Liver (tissue), 9 donors: ENCODE measurements around the gene PDE4D. TPM values are rescaled to one million over a fixed set of nuclear protein-coding genes. Genes with fewer than 3 reads are reported as not detected.

Experiments
- DNase-seq: peaks from one replicate; pipeline ENCODE4 v3.0.0-alpha.2; 2017; ENCODE audit warnings: low spot score
- H3K27ac ChIP-seq, 2 donors: one replicate each; pipeline ENCODE4 v1.7.0; 2013; ENCODE audit warnings: inconsistent platforms in 2 of 2, low read length in 2 of 2, control low read depth in 1 of 2, low read depth in 1 of 2, mild to moderate bottlenecking in 1 of 2
- H3K27me3 ChIP-seq, 4 donors: one replicate each; pipeline versions ENCODE4 v1.6.1 to v1.7.0; 2013; ENCODE audit warnings: low read length in 3 of 4, inconsistent platforms in 1 of 4, mild to moderate bottlenecking in 1 of 4, moderate library complexity in 1 of 4; ENCODE audit not compliant: control insufficient read depth in 4 of 4, insufficient read depth in 4 of 4
- H3K36me3 ChIP-seq, 4 donors: one replicate each; pipeline versions ENCODE4 v1.6.1 to v1.7.0; 2013; ENCODE audit warnings: low read length in 3 of 4, mild to moderate bottlenecking in 3 of 4, low read depth in 1 of 4, moderate library complexity in 1 of 4; ENCODE audit not compliant: control insufficient read depth in 4 of 4, insufficient read depth in 3 of 4
- H3K4me1 ChIP-seq, 4 donors: one replicate each; pipeline versions ENCODE4 v1.6.1 to v1.7.0; 2013; ENCODE audit warnings: low read length in 3 of 4, mild to moderate bottlenecking in 3 of 4, moderate library complexity in 1 of 4; ENCODE audit not compliant: control insufficient read depth in 4 of 4, insufficient read depth in 4 of 4
- H3K4me3 ChIP-seq, 3 donors: one replicate each; pipeline versions ENCODE4 v1.6.1 to v1.7.0; 2013; ENCODE audit warnings: low read length in 3 of 3, control low read depth in 1 of 3, low read depth in 1 of 3, mild to moderate bottlenecking in 1 of 3
- H3K9ac ChIP-seq, 2 donors: one replicate each; pipeline ENCODE4 v1.7.0; 2013; ENCODE audit warnings: low read length in 2 of 2, mild to moderate bottlenecking in 2 of 2, moderate library complexity in 2 of 2, control low read depth in 1 of 2, low read depth in 1 of 2
- H3K9me3 ChIP-seq, 4 donors: one replicate each; pipeline versions ENCODE4 v1.6.1 to v1.7.0; 2013; ENCODE audit warnings: low read length in 3 of 4; ENCODE audit not compliant: control insufficient read depth in 4 of 4
- EGR1 ChIP-seq, 2 donors: IDR thresholded peaks; 2 replicates each; pipeline ENCODE4 v1.6.1; 2016 to 2018; ENCODE audit warnings: antibody characterized with exemption in 2 of 2, low read depth in 2 of 2
- FOXA1 ChIP-seq: IDR thresholded peaks from 2 replicates; pipeline ENCODE4 v1.6.1; 2016; ENCODE audit warnings: antibody characterized with exemption
- GABPA ChIP-seq, 2 donors: IDR thresholded peaks in 1 of 2; conservative IDR thresholded peaks in 1 of 2; 2 replicates each; pipeline ENCODE4 v1.6.1; 2016; ENCODE audit warnings: antibody characterized with exemption in 2 of 2, mild to moderate bottlenecking in 1 of 2, moderate library complexity in 1 of 2
- HNF4A ChIP-seq, 2 donors: conservative IDR thresholded peaks; 2 replicates each; pipeline ENCODE4 v1.6.1; 2016; ENCODE audit warnings: antibody characterized with exemption in 2 of 2, mild to moderate bottlenecking in 2 of 2
- HNF4G ChIP-seq: IDR thresholded peaks from 2 replicates; pipeline ENCODE4 v1.6.1; 2016; ENCODE audit warnings: antibody characterized with exemption
- JUND ChIP-seq, 2 donors: IDR thresholded peaks; 2 replicates each; pipeline ENCODE4 v1.6.1; 2016; ENCODE audit warnings: antibody characterized with exemption in 2 of 2
- NR2F2 ChIP-seq: IDR thresholded peaks from 2 replicates; pipeline ENCODE4 v1.6.1; 2016; ENCODE audit warnings: antibody characterized with exemption
- RXRA ChIP-seq, 2 donors: IDR thresholded peaks; 2 replicates each; pipeline ENCODE4 v1.6.1; 2017 to 2018; ENCODE audit warnings: antibody characterized with exemption in 2 of 2, mild to moderate bottlenecking in 1 of 2
- SP1 ChIP-seq: IDR thresholded peaks from 2 replicates; pipeline ENCODE4 v1.6.1; 2018; ENCODE audit warnings: antibody characterized with exemption, mild to moderate bottlenecking
- TAF1 ChIP-seq: conservative IDR thresholded peaks from 2 replicates; pipeline ENCODE4 v1.6.1; 2016; ENCODE audit warnings: antibody characterized with exemption, mild to moderate bottlenecking
- YY1 ChIP-seq: IDR thresholded peaks from 2 replicates; pipeline ENCODE4 v1.6.1; 2016; ENCODE audit warnings: antibody characterized with exemption, mild to moderate bottlenecking
- WGBS: extraction: QIAGEN DNeasy Blood & Tissue Kit; methylation state at CpG from one replicate; pipeline ENCODE4 v1.1.7; 2013; 5-methylcytosine and 5-hydroxymethylcytosine counted together
- polyA plus RNA-seq, 2 donors: library from polyadenylated mRNA; stranded (reverse) in 1 of 2; unstranded in 1 of 2; fragments of 200-250 nt in 1 of 2; fragments of >200 nt in 1 of 2; fragmentation: Nextera tagmentation in 1 of 2; extraction: Ambion mirVana in 1 of 2; gene quantifications; one replicate each; pipeline versions ENCODE4 v1.2.1 to v1.2.3, GENCODE V29; 2013 to 2015
- total RNA-seq, 2 donors: library from RNA; depleted of rRNA; stranded (reverse); fragments of >200 nt; gene quantifications; one replicate each; pipeline ENCODE4 v1.2.3, GENCODE V29; 2014
- TF ChIP-seq, protein P1 (sequence below): IDR thresholded peaks from 2 replicates; pipeline ENCODE4 v1.6.1; 2016; ENCODE audit warnings: antibody characterized with exemption, mild to moderate bottlenecking
- TF ChIP-seq, protein P2 (sequence below): IDR thresholded peaks from 2 replicates; pipeline ENCODE4 v1.6.1; 2016; ENCODE audit warnings: antibody characterized with exemption
- TF ChIP-seq, protein P3 (sequence below): IDR thresholded peaks from 2 replicates; pipeline ENCODE4 v1.6.1; 2016; ENCODE audit warnings: antibody characterized with exemption
- TF ChIP-seq, protein P4 (sequence below): IDR thresholded peaks from 2 replicates; pipeline ENCODE4 v1.6.1; 2016; ENCODE audit warnings: antibody characterized with exemption
- donor health status: healthy.
- donor health status: healthy.
- donor health status: healthy.
- donor health status: healthy.
- donor health status: healthy.

The PDE4D gene
- total and polyA plus RNA-seq, 4 donors: 0.67 to 11.9 (median 6.5) TPM

DNA sequence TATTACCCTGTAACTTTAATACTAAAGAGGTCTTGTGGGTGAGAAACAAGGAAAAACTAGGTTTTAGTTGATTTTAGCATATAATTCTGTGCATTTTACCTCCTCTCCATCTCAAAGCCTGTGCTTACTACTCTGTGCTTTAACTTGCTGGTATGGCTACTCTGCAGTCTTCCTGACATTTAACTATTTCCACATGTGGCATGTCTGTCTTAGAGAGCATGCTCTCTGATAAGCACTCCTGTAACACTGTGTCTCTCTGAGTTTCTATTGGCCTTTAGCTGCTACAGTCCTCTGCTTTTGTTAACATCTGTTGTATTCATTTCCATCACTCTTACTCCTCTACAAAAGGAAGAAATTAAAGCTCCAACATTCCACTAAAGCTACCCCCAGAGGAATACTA is 892.4 kb downstream of the PDE4D start:
- no peaks in the 10 kb centered on the region for H3K27me3 ChIP-seq
- H3K9ac ChIP-seq: no peak overlapping the region
- TF ChIP-seq NR2F2: no peak
- TF ChIP-seq, protein P1, sequence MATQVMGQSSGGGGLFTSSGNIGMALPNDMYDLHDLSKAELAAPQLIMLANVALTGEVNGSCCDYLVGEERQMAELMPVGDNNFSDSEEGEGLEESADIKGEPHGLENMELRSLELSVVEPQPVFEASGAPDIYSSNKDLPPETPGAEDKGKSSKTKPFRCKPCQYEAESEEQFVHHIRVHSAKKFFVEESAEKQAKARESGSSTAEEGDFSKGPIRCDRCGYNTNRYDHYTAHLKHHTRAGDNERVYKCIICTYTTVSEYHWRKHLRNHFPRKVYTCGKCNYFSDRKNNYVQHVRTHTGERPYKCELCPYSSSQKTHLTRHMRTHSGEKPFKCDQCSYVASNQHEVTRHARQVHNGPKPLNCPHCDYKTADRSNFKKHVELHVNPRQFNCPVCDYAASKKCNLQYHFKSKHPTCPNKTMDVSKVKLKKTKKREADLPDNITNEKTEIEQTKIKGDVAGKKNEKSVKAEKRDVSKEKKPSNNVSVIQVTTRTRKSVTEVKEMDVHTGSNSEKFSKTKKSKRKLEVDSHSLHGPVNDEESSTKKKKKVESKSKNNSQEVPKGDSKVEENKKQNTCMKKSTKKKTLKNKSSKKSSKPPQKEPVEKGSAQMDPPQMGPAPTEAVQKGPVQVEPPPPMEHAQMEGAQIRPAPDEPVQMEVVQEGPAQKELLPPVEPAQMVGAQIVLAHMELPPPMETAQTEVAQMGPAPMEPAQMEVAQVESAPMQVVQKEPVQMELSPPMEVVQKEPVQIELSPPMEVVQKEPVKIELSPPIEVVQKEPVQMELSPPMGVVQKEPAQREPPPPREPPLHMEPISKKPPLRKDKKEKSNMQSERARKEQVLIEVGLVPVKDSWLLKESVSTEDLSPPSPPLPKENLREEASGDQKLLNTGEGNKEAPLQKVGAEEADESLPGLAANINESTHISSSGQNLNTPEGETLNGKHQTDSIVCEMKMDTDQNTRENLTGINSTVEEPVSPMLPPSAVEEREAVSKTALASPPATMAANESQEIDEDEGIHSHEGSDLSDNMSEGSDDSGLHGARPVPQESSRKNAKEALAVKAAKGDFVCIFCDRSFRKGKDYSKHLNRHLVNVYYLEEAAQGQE: no peak
- no peak for TF ChIP-seq HNF4A (conservative IDR thresholded peaks at IDR 0.05)
- TF ChIP-seq, protein P2, sequence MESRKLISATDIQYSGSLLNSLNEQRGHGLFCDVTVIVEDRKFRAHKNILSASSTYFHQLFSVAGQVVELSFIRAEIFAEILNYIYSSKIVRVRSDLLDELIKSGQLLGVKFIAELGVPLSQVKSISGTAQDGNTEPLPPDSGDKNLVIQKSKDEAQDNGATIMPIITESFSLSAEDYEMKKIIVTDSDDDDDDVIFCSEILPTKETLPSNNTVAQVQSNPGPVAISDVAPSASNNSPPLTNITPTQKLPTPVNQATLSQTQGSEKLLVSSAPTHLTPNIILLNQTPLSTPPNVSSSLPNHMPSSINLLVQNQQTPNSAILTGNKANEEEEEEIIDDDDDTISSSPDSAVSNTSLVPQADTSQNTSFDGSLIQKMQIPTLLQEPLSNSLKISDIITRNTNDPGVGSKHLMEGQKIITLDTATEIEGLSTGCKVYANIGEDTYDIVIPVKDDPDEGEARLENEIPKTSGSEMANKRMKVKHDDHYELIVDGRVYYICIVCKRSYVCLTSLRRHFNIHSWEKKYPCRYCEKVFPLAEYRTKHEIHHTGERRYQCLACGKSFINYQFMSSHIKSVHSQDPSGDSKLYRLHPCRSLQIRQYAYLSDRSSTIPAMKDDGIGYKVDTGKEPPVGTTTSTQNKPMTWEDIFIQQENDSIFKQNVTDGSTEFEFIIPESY: no peak
- TF ChIP-seq EGR1 (IDR thresholded peaks at IDR 0.05; ENCODE audit: low read depth in 2 of 2): no peak
- TF ChIP-seq, protein P3, sequence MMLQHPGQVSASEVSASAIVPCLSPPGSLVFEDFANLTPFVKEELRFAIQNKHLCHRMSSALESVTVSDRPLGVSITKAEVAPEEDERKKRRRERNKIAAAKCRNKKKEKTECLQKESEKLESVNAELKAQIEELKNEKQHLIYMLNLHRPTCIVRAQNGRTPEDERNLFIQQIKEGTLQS: no peak
- TF ChIP-seq RXRA (IDR thresholded peaks at IDR 0.05): no peak
- no peak for TF ChIP-seq GABPA (IDR thresholded peaks at IDR 0.05 in 1 of 2, conservative IDR thresholded peaks at IDR 0.05 in 1 of 2)
- H3K4me3 ChIP-seq: no peak overlapping the region
- no peaks in the 10 kb centered on the region for H3K36me3 ChIP-seq
- DNase-seq: no peak
- no peak overlapping the region for H3K27ac ChIP-seq
- H3K9me3 ChIP-seq: no peaks in the 10 kb centered on the region
- no peaks in the 10 kb centered on the region for H3K4me1 ChIP-seq

DNA sequence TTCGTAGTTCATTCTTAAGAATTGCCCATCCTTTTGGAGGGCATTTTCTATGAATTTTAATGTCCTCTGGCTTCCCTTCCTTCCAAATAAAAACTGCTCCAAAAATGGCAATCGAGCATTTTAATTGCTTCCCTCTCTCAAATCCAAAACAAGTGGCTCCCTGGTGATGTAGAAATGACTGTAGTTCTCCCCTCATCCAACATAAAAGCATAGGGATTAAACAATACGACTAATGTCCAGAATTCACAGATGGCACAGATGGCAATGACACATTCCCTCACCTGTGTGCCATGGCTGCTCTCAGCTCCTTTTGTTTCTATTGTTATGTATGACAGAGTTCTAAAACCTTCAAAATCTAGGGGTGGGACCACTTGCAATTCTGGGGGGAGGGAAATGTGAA is 893.3 kb downstream of the PDE4D start:
- Histone ChIP-seq H3K27me3 (no peaks in the 10 kb centered on the region), H3K9me3 (no peaks in the 10 kb centered on the region), H3K4me3 (no peak overlapping the region), H3K36me3 (no peaks in the 10 kb centered on the region), H3K4me1 (no peaks in the 10 kb centered on the region), H3K27ac (no peak overlapping the region), H3K9ac (no peak overlapping the region)
- TF ChIP-seq EGR1 (IDR thresholded peaks at IDR 0.05; ENCODE audit: low read depth in 2 of 2): no peak
- TF ChIP-seq, protein P2: no peak
- no peak for TF ChIP-seq JUND (IDR thresholded peaks at IDR 0.05)
- TF ChIP-seq FOXA1: no peak
- TF ChIP-seq SP1: no peak
- no peak for TF ChIP-seq YY1
- no peak for TF ChIP-seq TAF1
- TF ChIP-seq, protein P4, sequence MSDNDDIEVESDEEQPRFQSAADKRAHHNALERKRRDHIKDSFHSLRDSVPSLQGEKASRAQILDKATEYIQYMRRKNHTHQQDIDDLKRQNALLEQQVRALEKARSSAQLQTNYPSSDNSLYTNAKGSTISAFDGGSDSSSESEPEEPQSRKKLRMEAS: no peak
- no peak for TF ChIP-seq GABPA (IDR thresholded peaks at IDR 0.05 in 1 of 2, conservative IDR thresholded peaks at IDR 0.05 in 1 of 2)
- no peak for TF ChIP-seq HNF4G
- 92% methylated on average over 3 of the region's 3 CpGs for WGBS
- DNase-seq: no peak
